ENCODE data around the gene ALPK3. TPM values are rescaled to one million over a fixed set of nuclear protein-coding genes. Genes with fewer than 3 reads are reported as not detected.

ALPK3 gene
- total RNA-seq, 4 donors from 2014 or later, result 19.1 to 34.4 (median 26.5) TPM

DNA sequence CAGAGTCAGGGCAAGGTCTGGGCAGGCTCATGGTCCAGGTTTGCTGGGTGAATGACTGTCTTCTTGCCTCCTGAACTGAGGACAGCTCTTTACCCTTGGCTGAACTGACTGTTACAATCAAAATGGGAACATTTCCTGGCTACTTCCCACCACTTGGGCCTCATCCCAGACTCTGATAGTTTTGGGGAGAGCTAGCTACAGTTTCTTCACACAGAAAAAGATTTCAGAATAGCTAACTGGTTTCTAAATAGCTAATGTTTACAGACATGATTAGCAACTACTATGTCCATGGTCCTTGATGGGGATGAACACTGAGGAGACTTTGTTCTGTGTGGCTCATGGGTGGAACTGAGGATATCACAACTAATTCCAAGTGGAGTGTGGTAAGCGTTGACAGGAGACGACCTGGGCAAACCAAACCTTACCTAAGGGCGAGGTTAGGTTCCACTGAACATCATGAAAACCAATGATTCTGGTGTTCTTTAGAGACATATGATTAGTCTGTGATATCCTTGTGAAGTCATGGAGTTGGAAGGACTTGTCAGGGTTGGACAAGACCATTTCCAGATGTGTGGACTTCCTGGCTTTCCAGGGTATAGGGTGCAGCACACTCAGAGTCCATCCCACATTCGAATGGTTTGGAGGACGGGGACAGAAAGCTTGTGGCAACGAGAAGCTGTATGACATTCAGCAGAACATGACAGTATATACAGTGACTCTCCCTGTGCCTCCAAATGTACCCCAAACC, 7.3 kb downstream of the ALPK3 start:
- no peak overlapping the region for H3K4me3 ChIP-seq
- TF ChIP-seq POLR2A (IDR thresholded peaks at IDR 0.05) (no peak), POLR2AphosphoS5 (IDR thresholded peaks at IDR 0.05) (peak; percentile 85)
- TF ChIP-seq, protein P1, sequence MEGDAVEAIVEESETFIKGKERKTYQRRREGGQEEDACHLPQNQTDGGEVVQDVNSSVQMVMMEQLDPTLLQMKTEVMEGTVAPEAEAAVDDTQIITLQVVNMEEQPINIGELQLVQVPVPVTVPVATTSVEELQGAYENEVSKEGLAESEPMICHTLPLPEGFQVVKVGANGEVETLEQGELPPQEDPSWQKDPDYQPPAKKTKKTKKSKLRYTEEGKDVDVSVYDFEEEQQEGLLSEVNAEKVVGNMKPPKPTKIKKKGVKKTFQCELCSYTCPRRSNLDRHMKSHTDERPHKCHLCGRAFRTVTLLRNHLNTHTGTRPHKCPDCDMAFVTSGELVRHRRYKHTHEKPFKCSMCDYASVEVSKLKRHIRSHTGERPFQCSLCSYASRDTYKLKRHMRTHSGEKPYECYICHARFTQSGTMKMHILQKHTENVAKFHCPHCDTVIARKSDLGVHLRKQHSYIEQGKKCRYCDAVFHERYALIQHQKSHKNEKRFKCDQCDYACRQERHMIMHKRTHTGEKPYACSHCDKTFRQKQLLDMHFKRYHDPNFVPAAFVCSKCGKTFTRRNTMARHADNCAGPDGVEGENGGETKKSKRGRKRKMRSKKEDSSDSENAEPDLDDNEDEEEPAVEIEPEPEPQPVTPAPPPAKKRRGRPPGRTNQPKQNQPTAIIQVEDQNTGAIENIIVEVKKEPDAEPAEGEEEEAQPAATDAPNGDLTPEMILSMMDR (IDR thresholded peaks at IDR 0.05), result no peak
- no peaks in the 10 kb centered on the region for H3K27me3 ChIP-seq
- 67 to 72% methylated on average over 3 to 6 of the region's 6 CpGs for WGBS, 2 donors (ENCODE audit: low coverage in 1 of 2)
- no peaks in the 10 kb centered on the region for H3K9me3 ChIP-seq
- H3K4me1 ChIP-seq, result peaks cover 10 to 100% (median 20%) of the 10 kb centered on the region in 3 donors
- peak overlapping the region; percentile 60 to 94 (median 80) for H3K27ac ChIP-seq
- peaks cover 0 to 8% of the 10 kb centered on the region in 2 donors for H3K36me3 ChIP-seq
- ATAC-seq, result peak; percentile 80

- Histone ChIP-seq H3K9me3 (no peaks in the 10 kb centered on the region), H3K27ac (peak overlapping the region in 2 of 4 donors; percentile 26 to 91), H3K36me3 (peaks cover 0 to 8% of the 10 kb centered on the region in 2 donors), H3K4me3 (no peak overlapping the region), H3K27me3 (no peaks in the 10 kb centered on the region), H3K4me1 (peaks cover 10 to 98% (median 18%) of the 10 kb centered on the region in 3 donors)
- TF ChIP-seq, protein P1 (IDR thresholded peaks at IDR 0.05), result no peak
- TF ChIP-seq POLR2AphosphoS5 (IDR thresholded peaks at IDR 0.05) (no peak), EP300 (IDR thresholded peaks at IDR 0.05) (no peak), POLR2A (IDR thresholded peaks at IDR 0.05) (no peak)
- WGBS, 2 donors (ENCODE audit: low coverage in 1 of 2), result 100% methylated on average over 1 of the region's 6 CpGs; no CpG with 5 or more reads in 1 of the 2 donors
- ATAC-seq, result no peak
These were observed 9.2 kb downstream of the ALPK3 start for GRCh38 chr15:84826369-84826823.

- no peak for ATAC-seq
- WGBS, 2 donors (ENCODE audit: low coverage in 1 of 2), result 90% methylated on average over 2 of the region's 9 CpGs; no CpG with 5 or more reads in 1 of the 2 donors
- TF ChIP-seq POLR2A (IDR thresholded peaks at IDR 0.05) (no peak), EP300 (IDR thresholded peaks at IDR 0.05) (no peak), POLR2AphosphoS5 (IDR thresholded peaks at IDR 0.05) (no peak)
- TF ChIP-seq, protein P1 (IDR thresholded peaks at IDR 0.05), result no peak
- Histone ChIP-seq H3K9me3 (no peaks in the 10 kb centered on the region), H3K27me3 (no peaks in the 10 kb centered on the region), H3K36me3 (peaks cover 0 to 8% of the 10 kb centered on the region in 2 donors), H3K27ac (peak overlapping the region in 3 of 4 donors; percentile 1 to 91 (median 68)), H3K4me1 (peaks cover 10 to 98% (median 18%) of the 10 kb centered on the region in 3 donors), H3K4me3 (no peak overlapping the region)
These were observed 10.1 kb downstream of the ALPK3 start for GRCh38 chr15:84827246-84827645.

- peaks cover 0 to 8% of the 10 kb centered on the region in 2 donors for H3K36me3 ChIP-seq
- no peaks in the 10 kb centered on the region for H3K9me3 ChIP-seq
- peaks cover 16 to 98% (median 22%) of the 10 kb centered on the region in 3 donors for H3K4me1 ChIP-seq
- H3K27ac ChIP-seq, result peak overlapping the region; percentile 66 to 91 (median 72)
- no peak overlapping the region for H3K4me3 ChIP-seq
- WGBS, 2 donors (ENCODE audit: low coverage in 1 of 2), result 46 to 47% methylated on average over 10 to 12 of the region's 14 CpGs
- TF ChIP-seq, protein P1 (IDR thresholded peaks at IDR 0.05), result no peak
- TF ChIP-seq POLR2AphosphoS5 (IDR thresholded peaks at IDR 0.05), result peak; percentile 38
- no peak for TF ChIP-seq POLR2A (IDR thresholded peaks at IDR 0.05)
- peak; percentile 6 for TF ChIP-seq EP300 (IDR thresholded peaks at IDR 0.05)
- ATAC-seq, result peak; percentile 26
- H3K27me3 ChIP-seq, result no peaks in the 10 kb centered on the region
These were observed 11.1 kb downstream of the ALPK3 start for GRCh38 chr15:84828086-84828908.

Measured in gastroesophageal sphincter (tissue), 4 donors.